Glomerular endothelial cell (primary cell): ENCODE data around the gene PCDH9. TPM values are rescaled to one million over a fixed set of nuclear protein-coding genes. Genes with fewer than 3 reads are reported as not detected.
"Not testable (repeated sequence)": the region's sequence is repeated elsewhere in the genome, so short reads cannot be mapped to it uniquely, and the experiment has no call there.

Source experiments
- DNase-seq: peaks from one replicate; pipeline ENCODE4 v3.0.0-alpha.2; 2011; ENCODE audit warnings: low read depth, low spot score; ENCODE audit errors: extremely low read depth
- total RNA-seq: library from RNA; depleted of rRNA; stranded (reverse); fragments of >200 nt; gene quantifications from 2 replicates; pipeline ENCODE4 v1.2.3, GENCODE V29; 2015

PCDH9 gene
- total RNA-seq, 1 donor from 2014 or later = 5.3 TPM

GRCh38 chr13:66262330-66262729 lies 967.8 kb downstream of the PCDH9 start:
- no peak for DNase-seq

DNA sequence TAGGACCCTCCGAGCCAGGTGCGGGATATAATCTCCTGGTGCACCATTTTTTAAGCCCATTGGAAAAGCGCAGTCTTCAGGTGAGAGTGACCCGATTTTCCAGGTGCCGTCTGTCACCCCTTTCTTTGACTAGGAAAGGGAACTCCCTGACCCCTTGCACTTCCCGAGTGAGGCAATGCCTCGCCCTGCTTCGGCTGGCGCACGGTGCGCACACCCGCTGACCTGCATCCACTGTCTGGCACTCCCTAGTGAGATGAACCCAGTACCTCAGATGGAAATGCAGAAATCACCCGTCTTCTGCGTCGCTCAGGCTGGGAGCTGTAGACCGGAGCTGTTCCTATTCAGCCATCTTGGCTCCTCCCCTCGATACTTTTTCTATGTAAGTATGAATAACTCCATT lies 970.7 kb downstream of the PCDH9 start:
- DNase-seq = not testable (repeated sequence)
